Measurements from ENCODE around the gene RPUSD3. TPM values are rescaled to one million over a fixed set of nuclear protein-coding genes. Genes with fewer than 3 reads are reported as not detected.

The RPUSD3 gene
- total and polyA plus RNA-seq, 9 of the 15 experiments (the other 6 are each of a cell fraction or from before 2014, with no cell fraction given): 13.8 to 99.0 (median 59.3) TPM

DNA sequence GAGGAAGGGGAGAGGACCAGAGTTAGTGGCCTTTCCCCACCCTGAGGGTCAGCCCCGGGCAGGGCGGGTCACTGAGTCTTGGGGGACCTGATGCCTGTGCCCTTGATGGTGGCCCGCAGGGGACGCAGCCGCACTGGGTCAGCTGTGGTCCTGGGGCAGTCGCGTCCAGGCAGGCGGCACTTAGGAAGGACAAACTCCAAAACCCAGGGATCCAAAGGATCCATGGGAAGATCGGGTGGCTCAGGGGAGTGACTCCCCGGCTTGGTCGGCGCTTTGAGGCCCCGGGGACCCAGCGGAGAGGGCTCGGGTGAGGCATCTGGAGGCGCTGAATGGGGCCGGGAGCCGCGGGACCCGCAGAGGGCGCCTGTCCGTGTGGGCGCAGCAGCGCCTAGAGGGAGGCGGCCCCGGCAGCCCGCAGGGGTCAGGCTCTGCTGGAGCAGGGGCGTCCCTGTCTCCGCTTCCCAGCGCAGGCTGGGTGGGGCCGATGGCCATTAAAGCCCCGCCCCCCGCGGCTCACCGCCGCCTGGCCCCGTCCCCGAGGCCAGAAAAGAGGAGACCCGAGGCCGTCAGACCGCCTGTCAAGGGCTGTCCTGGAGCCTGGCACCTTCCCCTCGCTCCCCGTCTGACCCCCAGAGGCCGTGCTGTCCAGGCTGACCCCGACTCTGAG, 18.7 kb upstream of the RPUSD3 start (continued):
- TF ChIP-seq, protein P1, sequence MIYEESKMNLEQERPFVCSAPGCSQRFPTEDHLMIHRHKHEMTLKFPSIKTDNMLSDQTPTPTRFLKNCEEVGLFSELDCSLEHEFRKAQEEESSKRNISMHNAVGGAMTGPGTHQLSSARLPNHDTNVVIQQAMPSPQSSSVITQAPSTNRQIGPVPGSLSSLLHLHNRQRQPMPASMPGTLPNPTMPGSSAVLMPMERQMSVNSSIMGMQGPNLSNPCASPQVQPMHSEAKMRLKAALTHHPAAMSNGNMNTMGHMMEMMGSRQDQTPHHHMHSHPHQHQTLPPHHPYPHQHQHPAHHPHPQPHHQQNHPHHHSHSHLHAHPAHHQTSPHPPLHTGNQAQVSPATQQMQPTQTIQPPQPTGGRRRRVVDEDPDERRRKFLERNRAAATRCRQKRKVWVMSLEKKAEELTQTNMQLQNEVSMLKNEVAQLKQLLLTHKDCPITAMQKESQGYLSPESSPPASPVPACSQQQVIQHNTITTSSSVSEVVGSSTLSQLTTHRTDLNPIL (CRISPR knock-in tag; IDR thresholded peaks at IDR 0.05): no peak
- TF ChIP-seq ZNF347 (CRISPR knock-in tag; IDR thresholded peaks at IDR 0.05; ENCODE audit: low read depth) (no peak), ZFP36 (IDR thresholded peaks at IDR 0.05; ENCODE audit: low read depth, low read length, partially characterized antibody) (peak; percentile 56), PHF8 (IDR thresholded peaks at IDR 0.05; ENCODE audit: borderline replicate concordance, low read length) (peak; percentile 68; the same call in 1 of the 2 replicates), ZBED1 (IDR thresholded peaks at IDR 0.05) (no peak), ATF4 (CRISPR knock-in tag; IDR thresholded peaks at IDR 0.05) (peak; percentile 25; the same call in 1 of the 2 replicates), BRD9 (IDR thresholded peaks at IDR 0.05; ENCODE audit: low read depth, partially characterized antibody) (no peak), SUPT5H (IDR thresholded peaks at IDR 0.05) (peak; percentile 73), CLOCK (CRISPR knock-in tag; IDR thresholded peaks at IDR 0.05; ENCODE audit: borderline replicate concordance) (no peak), NRF1 (conservative IDR thresholded peaks at IDR 0.05 in 1 of 2, IDR thresholded peaks at IDR 0.05 in 1 of 2) (peak; percentile 84 to 86), ARID4B (CRISPR knock-in tag; IDR thresholded peaks at IDR 0.05) (0 out of 2 replicates have a peak, but pooled peaks have one; percentile 39), KDM5B (IDR thresholded peaks at IDR 0.05; ENCODE audit: insufficient replicate concordance, low read depth, low read length) (peak; percentile 57), ZSCAN32 (CRISPR knock-in tag; IDR thresholded peaks at IDR 0.05) (no peak), NFE2L1 (tag; IDR thresholded peaks at IDR 0.05; ENCODE audit: borderline replicate concordance, low read depth) (no peak), RBM39 (optimal IDR thresholded peaks at IDR 0.05; ENCODE audit: low read depth, low read length) (no peak), CBX5 (IDR thresholded peaks at IDR 0.05; ENCODE audit: borderline replicate concordance, low read depth) (0 out of 2 replicates have a peak, but pooled peaks have one; percentile 3)
- TF ChIP-seq, protein P2, sequence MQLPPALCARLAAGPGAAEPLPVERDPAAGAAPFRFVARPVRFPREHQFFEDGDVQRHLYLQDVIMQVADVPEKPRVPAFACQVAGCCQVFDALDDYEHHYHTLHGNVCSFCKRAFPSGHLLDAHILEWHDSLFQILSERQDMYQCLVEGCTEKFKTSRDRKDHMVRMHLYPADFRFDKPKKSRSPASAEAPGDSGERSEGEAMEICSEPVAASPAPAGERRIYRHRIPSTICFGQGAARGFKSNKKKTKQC (CRISPR knock-in tag; IDR thresholded peaks at IDR 0.05): no peak; the same call in 1 of the 2 replicates

All from K562 (cell line).